ENCODE data around the gene BTBD18.
A peak's percentile ranks its signal among the peaks of the same experiment; 100 is the strongest.

GRCh38 chr11:57792870-57793269 lies 41.3 kb upstream of the BTBD18 start:
- TF ChIP-seq POLR2A (IDR thresholded peaks at IDR 0.05) (no peak), CTCF (IDR thresholded peaks at IDR 0.05) (no peak), POLR2AphosphoS5 (IDR thresholded peaks at IDR 0.05) (peak in 1 of 4 donors; percentile 50)
